Neural crest cell (in vitro differentiated cells): Measurements from ENCODE around the gene PAF1. TPM values are rescaled to one million over a fixed set of nuclear protein-coding genes. Genes with fewer than 3 reads are reported as not detected.
A peak's percentile ranks its signal among the peaks of the same experiment; 100 is the strongest.
"Not testable (repeated sequence)": the region's sequence is repeated elsewhere in the genome, so short reads cannot be mapped to it uniquely, and the experiment has no call there.

ENCODE experiments used
- DNase-seq: peaks from one replicate; pipeline ENCODE4 v3.0.0; 2021; ENCODE audit warnings: low read depth, mixed read lengths, low spot score
- H3K27ac Mint-ChIP-seq: one replicate; pipeline ENCODE4 v1.8.0; 2021; ENCODE audit warnings: mild to moderate bottlenecking, mixed read lengths; ENCODE audit not compliant: unreplicated experiment
- H3K27me3 Mint-ChIP-seq: 2 replicates; pipeline ENCODE4 v1.8.0; 2021; ENCODE audit warnings: low read depth, mild to moderate bottlenecking, mixed read lengths
- H3K36me3 Mint-ChIP-seq: 2 replicates; pipeline ENCODE4 v1.8.0; 2021; ENCODE audit warnings: low read depth, mild to moderate bottlenecking, mixed read lengths
- H3K4me1 Mint-ChIP-seq: 2 replicates; pipeline ENCODE4 v1.8.0; 2021; ENCODE audit warnings: mixed read lengths
- H3K4me3 Mint-ChIP-seq: one replicate; pipeline ENCODE4 v1.8.0; 2021; ENCODE audit warnings: mild to moderate bottlenecking, mixed read lengths
- H3K9me3 Mint-ChIP-seq: 2 replicates; pipeline ENCODE4 v1.8.0; 2021; ENCODE audit warnings: mixed read lengths
- CTCF ChIP-seq: fragments of 200-600 bp; sonication (generic); conservative IDR thresholded peaks from 2 replicates; pipeline ENCODE4 v1.5.0; 2021; ENCODE audit warnings: antibody characterized with exemption, mild to moderate bottlenecking
- microRNA-seq: library from miRNA; unstranded; fragments of <30 nt; microRNA quantifications from one replicate; pipeline ENCODE4, GENCODE V29; 2020
- total RNA-seq: library from RNA; stranded (reverse); gene quantifications from 2 replicates; pipeline ENCODE4 v1.2.1, GENCODE V29; 2021

PAF1 gene
- total RNA-seq, 1 donor from 2014 or later = 62.9 TPM

GRCh38 chr19:39341129-39341718 is 49.7 kb downstream of the PAF1 start:
- DNase-seq = peak; percentile 36
- H3K4me3 Mint-ChIP-seq = peak overlapping the region; percentile 99
- H3K27ac Mint-ChIP-seq = peak overlapping the region; percentile 88
- peaks cover 3% of the 10 kb centered on the region for H3K27me3 Mint-ChIP-seq
- H3K4me1 Mint-ChIP-seq = peaks cover 44% of the 10 kb centered on the region
- no peak for TF ChIP-seq CTCF
- H3K9me3 Mint-ChIP-seq = no peaks in the 10 kb centered on the region
- H3K36me3 Mint-ChIP-seq = peaks cover 6% of the 10 kb centered on the region

DNA sequence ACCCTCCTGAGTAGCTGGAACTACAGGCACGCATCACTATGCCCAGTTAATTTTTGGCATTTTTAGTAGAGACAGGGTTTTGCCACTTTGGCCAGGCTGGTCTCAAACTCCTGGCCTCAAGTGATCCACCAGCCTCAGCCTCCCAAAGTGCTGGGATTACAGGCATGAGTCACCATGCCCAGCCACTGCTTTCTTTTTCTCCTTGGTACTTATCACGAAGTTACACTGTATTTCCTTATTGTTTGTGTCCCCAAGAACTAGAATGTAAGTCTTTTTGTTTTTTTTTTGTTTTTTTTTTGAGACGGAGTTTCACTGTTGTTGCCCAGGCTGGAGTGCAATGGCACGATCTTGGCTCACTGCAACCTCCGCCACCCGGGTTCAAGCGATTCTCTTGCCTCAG is 50.8 kb downstream of the PAF1 start:
- not testable (repeated sequence) for H3K9me3 Mint-ChIP-seq

DNA sequence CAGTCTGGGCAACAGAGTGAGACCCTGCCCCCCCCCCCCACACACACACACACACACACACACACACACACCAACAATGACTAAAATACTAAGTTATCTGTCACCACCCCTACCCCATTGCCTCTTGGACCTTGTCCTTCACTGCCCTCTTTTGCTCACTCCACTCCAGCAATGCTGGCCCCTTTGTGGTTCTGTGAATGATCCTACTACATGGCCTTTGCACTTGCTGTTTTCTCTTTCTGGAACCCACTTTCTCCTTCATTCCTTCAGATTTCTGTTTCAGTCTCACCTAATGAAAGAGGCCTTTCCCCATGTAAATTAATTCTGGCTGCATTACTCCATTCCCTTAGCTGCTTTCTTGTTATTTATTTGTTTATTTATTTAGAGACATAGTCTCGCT is 51.2 kb downstream of the PAF1 start:
- H3K4me3 Mint-ChIP-seq = peak overlapping the region; percentile 99
- H3K4me1 Mint-ChIP-seq = peaks cover 31% of the 10 kb centered on the region

More for the DNA sequence above, 50.8 kb downstream of the PAF1 start:
- H3K4me1 Mint-ChIP-seq = peaks cover 35% of the 10 kb centered on the region
- H3K27me3 Mint-ChIP-seq, DNase-seq, H3K27ac Mint-ChIP-seq, H3K36me3 Mint-ChIP-seq: not testable (repeated sequence)
- H3K4me3 Mint-ChIP-seq = peak overlapping the region; percentile 99

GRCh38 chr19:39336483-39336882 is 54.4 kb downstream of the PAF1 start:
- H3K27me3 Mint-ChIP-seq = peaks cover 6% of the 10 kb centered on the region
- H3K36me3 Mint-ChIP-seq = no peaks in the 10 kb centered on the region
- TF ChIP-seq CTCF = no peak
- H3K27ac Mint-ChIP-seq = no peak overlapping the region
- no peak overlapping the region for H3K4me3 Mint-ChIP-seq
- no peak for DNase-seq
- peaks cover 10% of the 10 kb centered on the region for H3K4me1 Mint-ChIP-seq
- no peaks in the 10 kb centered on the region for H3K9me3 Mint-ChIP-seq

More for the DNA sequence above, 51.2 kb downstream of the PAF1 start:
- H3K36me3 Mint-ChIP-seq = peaks cover 1% of the 10 kb centered on the region
- H3K27ac Mint-ChIP-seq = no peak overlapping the region
- TF ChIP-seq CTCF = no peak
- no peak for DNase-seq
- H3K9me3 Mint-ChIP-seq = no peaks in the 10 kb centered on the region
- H3K27me3 Mint-ChIP-seq = peaks cover 6% of the 10 kb centered on the region

Small RNA genes within 50 kb of the gene (microRNA-seq; reads per million reads assigned to microRNA genes)
- not detected for gene MIR4530

Other genes starting within 250 kb of the PAF1 start
- gene NCCRP1, start 194.1 kb downstream of the PAF1 start, total RNA-seq = not detected in 2 replicates
- gene SYCN, start 186.8 kb downstream of the PAF1 start, total RNA-seq = not detected in 2 replicates
- gene IFNL3, start 146.1 kb downstream of the PAF1 start, total RNA-seq = not detected in 2 replicates
- not detected in 2 replicates for gene IFNL4, start 142.2 kb downstream of the PAF1 start, total RNA-seq
- gene IFNL2, start 122.7 kb downstream of the PAF1 start, total RNA-seq = not detected in 2 replicates
- gene IFNL1, start 94.7 kb downstream of the PAF1 start, total RNA-seq = not detected in 2 replicates
- 4.9 and 5.1 TPM in 2 replicates for gene LRFN1, start 70.2 kb downstream of the PAF1 start, total RNA-seq
- gene GMFG, start 55.1 kb downstream of the PAF1 start, total RNA-seq = 0.65 TPM in 1 of 2 replicates, not detected in the other
- gene SAMD4B, start 48.7 kb downstream of the PAF1 start, total RNA-seq = 158 and 164 TPM in 2 replicates
- 37.3 and 40.3 TPM in 2 replicates for gene MED29, start 272 bp upstream of the PAF1 start, total RNA-seq
- gene ZFP36, start 15.7 kb upstream of the PAF1 start, total RNA-seq = 4.0 TPM in 2 replicates
- 120 and 135 TPM in 2 replicates for gene PLEKHG2, start 21.6 kb upstream of the PAF1 start, total RNA-seq
- 2,020 and 2,116 TPM in 2 replicates for gene RPS16, start 44.8 kb upstream of the PAF1 start, total RNA-seq
- 129 and 140 TPM in 2 replicates for gene SUPT5H, start 54.5 kb upstream of the PAF1 start, total RNA-seq
- gene TIMM50, start 89.7 kb upstream of the PAF1 start, total RNA-seq = 118 and 121 TPM in 2 replicates
- gene DLL3, start 107.8 kb upstream of the PAF1 start, total RNA-seq = 17.9 and 22.3 TPM in 2 replicates
- not detected in 2 replicates for gene SELENOV, start 124.0 kb upstream of the PAF1 start, total RNA-seq
- gene EID2B, start 141.7 kb upstream of the PAF1 start, total RNA-seq = 7.2 and 7.7 TPM in 2 replicates
- 28.0 and 30.8 TPM in 2 replicates for gene EID2, start 149.1 kb upstream of the PAF1 start, total RNA-seq
- not detected in 2 replicates for gene LGALS13, start 211.4 kb upstream of the PAF1 start, total RNA-seq